Neural cell (in vitro differentiated cells): ENCODE data around the gene JADE1.

ENCODE experiments used
- EP300 ChIP-seq: fragments of 450-650 bp; conservative IDR thresholded peaks from 2 replicates; pipeline ENCODE4 v1.6.1; 2014; ENCODE audit warnings: antibody characterized with exemption, mild to moderate bottlenecking, moderate library complexity; ENCODE audit not compliant: poor library complexity, severe bottlenecking
- EZH2 ChIP-seq: fragments of 200-600, 300-800 bp; shearing (Covaris generic), sonication (generic); IDR thresholded peaks from 2 replicates; pipeline ENCODE4 v1.6.1; 2014; ENCODE audit warnings: antibody characterized with exemption, low read length, borderline replicate concordance, mild to moderate bottlenecking; ENCODE audit not compliant: insufficient read depth, poor library complexity, severe bottlenecking
- POLR2AphosphoS5 ChIP-seq: IDR thresholded peaks from 2 replicates; pipeline ENCODE4 v1.6.1; 2012
- TAF1 ChIP-seq: IDR thresholded peaks from 2 replicates; pipeline ENCODE4 v1.6.1; 2012; ENCODE audit warnings: low read depth
- TF ChIP-seq, protein P1 (sequence below): fragments of 450-650 bp; IDR thresholded peaks from 2 replicates; pipeline ENCODE4 v1.5.1; 2014; ENCODE audit warnings: antibody characterized with exemption, mild to moderate bottlenecking, moderate library complexity; ENCODE audit not compliant: poor library complexity, severe bottlenecking
- TF ChIP-seq, protein P2 (sequence below): IDR thresholded peaks from 2 replicates; pipeline ENCODE4 v1.6.1; 2012; ENCODE audit warnings: borderline replicate concordance

DNA sequence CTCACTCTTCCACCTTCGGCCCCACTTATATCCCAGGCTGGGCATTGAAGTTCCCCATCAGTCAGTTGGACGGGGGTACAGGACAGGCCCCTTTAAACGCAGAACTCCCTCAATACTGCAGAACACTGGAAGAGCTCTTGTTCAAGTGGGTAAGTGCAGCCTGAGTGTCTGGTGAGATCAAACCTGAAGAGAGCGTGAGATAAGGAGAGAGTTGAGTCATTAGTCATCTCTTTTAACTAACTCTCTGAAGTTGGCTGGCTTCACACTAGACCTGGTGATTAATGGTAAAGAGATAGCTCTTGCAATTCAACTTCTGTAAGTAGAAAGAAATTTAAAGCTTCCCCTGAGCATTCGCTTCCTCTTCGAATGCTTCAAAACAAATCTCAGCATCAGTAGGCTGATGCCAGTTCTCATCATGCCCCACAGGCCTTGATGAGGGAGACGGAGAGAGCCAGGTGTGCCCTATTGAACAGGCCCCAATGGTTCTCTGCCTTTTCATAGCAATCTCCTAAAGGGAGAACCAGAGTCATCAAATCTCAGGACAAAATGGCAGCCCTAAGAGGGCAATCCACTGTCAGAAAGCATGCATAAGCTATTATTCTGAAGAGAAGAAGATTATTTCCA, 41.0 kb upstream of the JADE1 start:
- TF ChIP-seq, protein P1, sequence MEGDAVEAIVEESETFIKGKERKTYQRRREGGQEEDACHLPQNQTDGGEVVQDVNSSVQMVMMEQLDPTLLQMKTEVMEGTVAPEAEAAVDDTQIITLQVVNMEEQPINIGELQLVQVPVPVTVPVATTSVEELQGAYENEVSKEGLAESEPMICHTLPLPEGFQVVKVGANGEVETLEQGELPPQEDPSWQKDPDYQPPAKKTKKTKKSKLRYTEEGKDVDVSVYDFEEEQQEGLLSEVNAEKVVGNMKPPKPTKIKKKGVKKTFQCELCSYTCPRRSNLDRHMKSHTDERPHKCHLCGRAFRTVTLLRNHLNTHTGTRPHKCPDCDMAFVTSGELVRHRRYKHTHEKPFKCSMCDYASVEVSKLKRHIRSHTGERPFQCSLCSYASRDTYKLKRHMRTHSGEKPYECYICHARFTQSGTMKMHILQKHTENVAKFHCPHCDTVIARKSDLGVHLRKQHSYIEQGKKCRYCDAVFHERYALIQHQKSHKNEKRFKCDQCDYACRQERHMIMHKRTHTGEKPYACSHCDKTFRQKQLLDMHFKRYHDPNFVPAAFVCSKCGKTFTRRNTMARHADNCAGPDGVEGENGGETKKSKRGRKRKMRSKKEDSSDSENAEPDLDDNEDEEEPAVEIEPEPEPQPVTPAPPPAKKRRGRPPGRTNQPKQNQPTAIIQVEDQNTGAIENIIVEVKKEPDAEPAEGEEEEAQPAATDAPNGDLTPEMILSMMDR, result no peak
- no peak for TF ChIP-seq EZH2
- no peak for TF ChIP-seq POLR2AphosphoS5
- TF ChIP-seq, protein P2, sequence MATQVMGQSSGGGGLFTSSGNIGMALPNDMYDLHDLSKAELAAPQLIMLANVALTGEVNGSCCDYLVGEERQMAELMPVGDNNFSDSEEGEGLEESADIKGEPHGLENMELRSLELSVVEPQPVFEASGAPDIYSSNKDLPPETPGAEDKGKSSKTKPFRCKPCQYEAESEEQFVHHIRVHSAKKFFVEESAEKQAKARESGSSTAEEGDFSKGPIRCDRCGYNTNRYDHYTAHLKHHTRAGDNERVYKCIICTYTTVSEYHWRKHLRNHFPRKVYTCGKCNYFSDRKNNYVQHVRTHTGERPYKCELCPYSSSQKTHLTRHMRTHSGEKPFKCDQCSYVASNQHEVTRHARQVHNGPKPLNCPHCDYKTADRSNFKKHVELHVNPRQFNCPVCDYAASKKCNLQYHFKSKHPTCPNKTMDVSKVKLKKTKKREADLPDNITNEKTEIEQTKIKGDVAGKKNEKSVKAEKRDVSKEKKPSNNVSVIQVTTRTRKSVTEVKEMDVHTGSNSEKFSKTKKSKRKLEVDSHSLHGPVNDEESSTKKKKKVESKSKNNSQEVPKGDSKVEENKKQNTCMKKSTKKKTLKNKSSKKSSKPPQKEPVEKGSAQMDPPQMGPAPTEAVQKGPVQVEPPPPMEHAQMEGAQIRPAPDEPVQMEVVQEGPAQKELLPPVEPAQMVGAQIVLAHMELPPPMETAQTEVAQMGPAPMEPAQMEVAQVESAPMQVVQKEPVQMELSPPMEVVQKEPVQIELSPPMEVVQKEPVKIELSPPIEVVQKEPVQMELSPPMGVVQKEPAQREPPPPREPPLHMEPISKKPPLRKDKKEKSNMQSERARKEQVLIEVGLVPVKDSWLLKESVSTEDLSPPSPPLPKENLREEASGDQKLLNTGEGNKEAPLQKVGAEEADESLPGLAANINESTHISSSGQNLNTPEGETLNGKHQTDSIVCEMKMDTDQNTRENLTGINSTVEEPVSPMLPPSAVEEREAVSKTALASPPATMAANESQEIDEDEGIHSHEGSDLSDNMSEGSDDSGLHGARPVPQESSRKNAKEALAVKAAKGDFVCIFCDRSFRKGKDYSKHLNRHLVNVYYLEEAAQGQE, result no peak
- TF ChIP-seq EP300, result no peak
- no peak for TF ChIP-seq TAF1
